ENCODE results near the gene NR2F1. TPM values are rescaled to one million over a fixed set of nuclear protein-coding genes. Genes with fewer than 3 reads are reported as not detected.
A peak's percentile ranks its signal among the peaks of the same experiment; 100 is the strongest.

NR2F1 gene
- total RNA-seq, 3 donors from 2014 or later (not counting 1 experiment from before 2014, with no cell fraction given) = not detected

- 12% methylated on average over 30 of the region's 30 CpGs for WGBS (ENCODE audit: insufficient coverage)
- peaks cover 20% of the 10 kb centered on the region for H3K4me1 ChIP-seq (ENCODE audit: control insufficient read depth, insufficient read depth, low read length)
- no peak overlapping the region for H3K4me3 Mint-ChIP-seq
- no peak overlapping the region for H3K4me3 ChIP-seq (ENCODE audit: low read length)
- H3K4me1 Mint-ChIP-seq = peaks cover 5 to 28% of the 10 kb centered on the region in 2 donors
- no peak for TF ChIP-seq CTCF (IDR thresholded peaks at IDR 0.05)
- no peaks in the 10 kb centered on the region for H3K9me3 Mint-ChIP-seq
- H3K27ac ChIP-seq (ENCODE audit: low read length) = no peak overlapping the region
- no peak overlapping the region for H3K27ac Mint-ChIP-seq
- peaks cover 14% of the 10 kb centered on the region for H3K9me3 ChIP-seq (ENCODE audit: control insufficient read depth, insufficient read depth, low read length)
- H3K36me3 Mint-ChIP-seq = no peaks in the 10 kb centered on the region
- peaks cover 82% of the 10 kb centered on the region for H3K27me3 ChIP-seq (ENCODE audit: control insufficient read depth, insufficient read depth, low read length)
- H3K36me3 ChIP-seq (ENCODE audit: control insufficient read depth, insufficient read depth, low read length) = no peaks in the 10 kb centered on the region
- DNase-seq (no peak), ATAC-seq (no peak)
- peaks cover 59 to 77% of the 10 kb centered on the region in 2 donors for H3K27me3 Mint-ChIP-seq (ENCODE audit: low read depth in 2 of 2)
- intact Hi-C loops (cut with micrococcal nuclease) = no loop called here
Observed at GRCh38 chr5:93593476-93594131, 10.6 kb downstream of the NR2F1 start.

- Histone ChIP-seq H3K27me3 (ENCODE audit: control insufficient read depth, insufficient read depth, low read length) (peaks cover 82% of the 10 kb centered on the region), H3K4me1 (ENCODE audit: control insufficient read depth, insufficient read depth, low read length) (peaks cover 20% of the 10 kb centered on the region), H3K9me3 (ENCODE audit: control insufficient read depth, insufficient read depth, low read length) (peaks cover 14% of the 10 kb centered on the region), H3K36me3 (ENCODE audit: control insufficient read depth, insufficient read depth, low read length) (no peaks in the 10 kb centered on the region), H3K4me3 (ENCODE audit: low read length) (no peak overlapping the region), H3K27ac (ENCODE audit: low read length) (no peak overlapping the region)
- no peak for TF ChIP-seq CTCF (IDR thresholded peaks at IDR 0.05)
- no peak for ATAC-seq
- WGBS (ENCODE audit: insufficient coverage) = 6% methylated on average over 36 of the region's 37 CpGs
- H3K27ac Mint-ChIP-seq = no peak overlapping the region
- no peak for DNase-seq
- no peaks in the 10 kb centered on the region for H3K9me3 Mint-ChIP-seq
- intact Hi-C loops (cut with micrococcal nuclease) = no loop called here
- peak overlapping the region; percentile 45 for H3K4me3 Mint-ChIP-seq
- peaks cover 0 to 24% of the 10 kb centered on the region in 2 donors for H3K4me1 Mint-ChIP-seq
- peaks cover 48 to 65% of the 10 kb centered on the region in 2 donors for H3K27me3 Mint-ChIP-seq (ENCODE audit: low read depth in 2 of 2)
- no peaks in the 10 kb centered on the region for H3K36me3 Mint-ChIP-seq
Observed at GRCh38 chr5:93594591-93595419, 11.8 kb downstream of the NR2F1 start.

- Mint-ChIP-seq H3K27me3 (ENCODE audit: low read depth in 2 of 2) (peaks cover 42 to 57% of the 10 kb centered on the region in 2 donors), H3K9me3 (no peaks in the 10 kb centered on the region), H3K4me1 (peaks cover 0 to 24% of the 10 kb centered on the region in 2 donors), H3K36me3 (no peaks in the 10 kb centered on the region), H3K27ac (no peak overlapping the region), H3K4me3 (peak overlapping the region; percentile 45)
- Histone ChIP-seq H3K27ac (ENCODE audit: low read length) (no peak overlapping the region), H3K4me3 (ENCODE audit: low read length) (no peak overlapping the region), H3K36me3 (ENCODE audit: control insufficient read depth, insufficient read depth, low read length) (no peaks in the 10 kb centered on the region), H3K4me1 (ENCODE audit: control insufficient read depth, insufficient read depth, low read length) (peaks cover 20% of the 10 kb centered on the region), H3K27me3 (ENCODE audit: control insufficient read depth, insufficient read depth, low read length) (peaks cover 80% of the 10 kb centered on the region), H3K9me3 (ENCODE audit: control insufficient read depth, insufficient read depth, low read length) (peaks cover 14% of the 10 kb centered on the region)
- TF ChIP-seq CTCF (IDR thresholded peaks at IDR 0.05) = no peak
- WGBS (ENCODE audit: insufficient coverage) = 10% methylated on average over 29 of the region's 29 CpGs
- ATAC-seq (no peak), DNase-seq (no peak)
- intact Hi-C loops (cut with micrococcal nuclease) = no loop called here
Observed at GRCh38 chr5:93595420-93596147, 12.6 kb downstream of the NR2F1 start.

Measured in natural killer cell (primary cell).